Peyer's patch (tissue), 4 donors: Measurements from ENCODE around the gene HDAC4. TPM values are rescaled to one million over a fixed set of nuclear protein-coding genes. Genes with fewer than 3 reads are reported as not detected.

ENCODE experiments used
- DNase-seq, 3 donors: peaks; one replicate each; pipeline ENCODE4 v3.0.0-alpha.2; 2017 to 2019
- H3K27ac ChIP-seq, 4 donors: fragments of 200-600 bp; sonication (generic); one replicate each; pipeline ENCODE4 v1.5.1; 2016 to 2019
- H3K27me3 ChIP-seq, 2 donors: fragments of 200-600 bp; sonication (generic); one replicate each; pipeline ENCODE4 v1.5.1; 2019
- H3K36me3 ChIP-seq, 3 donors: fragments of 200-600 bp; sonication (generic); one replicate each; pipeline ENCODE4 v1.5.1; 2016 to 2019
- H3K4me1 ChIP-seq, 4 donors: fragments of 200-600 bp; sonication (generic); one replicate each; pipeline ENCODE4 v1.5.1; 2016 to 2019
- H3K4me3 ChIP-seq, 4 donors: fragments of 200-600 bp; sonication (generic); 1 replicate in 3 of 4; 2 replicates in 1 of 4; pipeline ENCODE4 v1.5.1; 2016 to 2019; ENCODE audit warnings: mild to moderate bottlenecking in 1 of 4
- H3K9me3 ChIP-seq, 4 donors: fragments of 200-600 bp; sonication (generic); one replicate each; pipeline ENCODE4 v1.5.1; 2016 to 2019; ENCODE audit warnings: mild to moderate bottlenecking in 1 of 4
- POLR2A ChIP-seq, 2 donors: fragments of 450-650 bp; IDR thresholded peaks; one replicate each; pipeline ENCODE4 v1.5.1; 2017; ENCODE audit warnings: antibody characterized with exemption in 2 of 2, mild to moderate bottlenecking in 2 of 2, moderate library complexity in 2 of 2
- total RNA-seq, 4 donors: library from RNA; depleted of rRNA; stranded (reverse); fragments of >200 nt; gene quantifications; one replicate each; pipeline ENCODE4 v1.1.0, GENCODE V29; 2016
- TF ChIP-seq, protein P1 (sequence below), 6 experiments: fragments of 450-650 bp in 4 of 6; fragments of 200-600 bp in 2 of 6; sonication (generic) in 1 of 6; IDR thresholded peaks; one replicate each; pipeline ENCODE4 v1.5.1; 2017 to 2019; ENCODE audit warnings: antibody characterized with exemption in 6 of 6, mild to moderate bottlenecking in 3 of 6, moderate library complexity in 1 of 6

HDAC4 gene
- total RNA-seq, 4 donors from 2014 or later, result 28.9 to 198 (median 102) TPM

- no peak for TF ChIP-seq POLR2A (IDR thresholded peaks at IDR 0.05)
- peak overlapping the region in 1 of 4 donors; percentile 9 for H3K4me3 ChIP-seq
- H3K27me3 ChIP-seq, result no peaks in the 10 kb centered on the region
- no peaks in the 10 kb centered on the region for H3K9me3 ChIP-seq
- peak overlapping the region; percentile 6 to 81 (median 68) for H3K27ac ChIP-seq
- H3K36me3 ChIP-seq, result no peaks in the 10 kb centered on the region
- no peak for DNase-seq
- peaks cover 0 to 72% (median 8%) of the 10 kb centered on the region in 4 donors for H3K4me1 ChIP-seq
Observed at GRCh38 chr2:239224199-239224570, 176.6 kb downstream of the HDAC4 start.

DNA sequence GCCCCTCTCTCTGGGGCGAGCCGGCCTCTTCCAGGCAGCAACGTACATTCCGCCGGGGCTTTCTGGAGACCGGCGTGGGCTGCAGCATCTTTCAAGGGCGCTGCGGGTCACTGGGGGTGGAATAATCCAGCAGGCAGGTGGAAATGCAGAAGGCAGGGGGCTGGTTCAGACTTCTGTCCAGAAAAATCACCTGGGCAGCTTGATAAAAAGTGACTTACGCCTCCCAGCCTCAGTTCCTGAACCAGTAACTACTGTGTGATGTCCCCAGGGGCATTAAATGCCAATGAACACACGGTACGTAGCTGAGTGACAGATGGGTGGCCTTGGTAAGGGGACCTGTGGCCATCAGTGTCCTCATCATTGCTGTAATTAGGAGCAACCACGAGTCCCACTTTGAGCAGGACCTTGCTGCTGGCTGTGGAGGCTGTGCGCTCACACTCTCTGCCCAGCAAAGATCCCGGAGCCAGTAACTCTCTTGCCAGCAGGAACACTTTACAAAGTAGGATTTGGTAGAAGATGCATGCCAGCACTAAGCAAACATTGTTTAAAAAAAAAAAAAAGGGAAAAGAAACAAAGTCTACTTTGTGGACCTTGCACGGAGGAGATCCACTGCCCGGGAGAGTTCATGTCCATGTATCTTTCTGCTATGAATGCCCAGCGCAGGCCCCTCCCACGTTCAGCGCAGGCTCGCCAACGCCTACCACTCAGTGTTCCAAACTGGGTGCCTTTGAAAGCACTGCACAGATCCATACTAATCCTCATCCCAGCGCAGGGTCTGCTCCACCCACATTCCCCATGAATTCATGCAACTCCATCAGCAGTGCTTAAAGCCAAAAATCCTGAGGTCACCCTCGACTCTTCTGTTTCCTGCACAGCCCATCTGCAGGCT is 177.3 kb downstream of the HDAC4 start:
- peaks cover 0 to 72% (median 8%) of the 10 kb centered on the region in 4 donors for H3K4me1 ChIP-seq

DNA sequence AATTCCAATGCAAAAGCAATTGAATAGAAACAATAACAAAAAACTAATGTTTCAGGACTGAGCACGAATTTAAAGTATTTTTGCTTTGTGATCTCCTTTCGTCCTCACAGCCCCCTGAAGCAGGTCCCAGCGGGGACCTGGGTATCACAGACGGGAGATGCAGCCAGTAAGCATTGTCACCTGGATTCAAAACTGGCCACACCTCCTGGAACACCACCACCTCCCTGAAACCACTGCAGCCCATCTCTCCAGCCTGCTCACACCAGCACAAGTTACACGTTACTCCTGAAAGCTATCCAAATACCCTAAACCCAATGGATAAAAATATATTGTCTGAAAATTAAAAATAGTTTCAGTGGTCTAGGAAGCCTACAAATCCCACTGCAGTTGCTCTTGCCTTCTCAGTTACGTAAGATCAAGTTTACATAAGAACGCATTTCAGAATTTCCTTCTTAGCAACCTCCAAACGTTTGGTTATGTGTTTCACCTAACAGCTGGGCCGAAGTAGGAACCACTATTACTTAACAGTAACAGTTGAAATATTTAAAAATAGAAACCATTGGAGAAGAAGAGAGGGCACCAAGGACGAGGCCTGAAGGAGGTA is 178.0 kb downstream of the HDAC4 start:
- Histone ChIP-seq H3K9me3 (no peaks in the 10 kb centered on the region), H3K4me1 (peaks cover 0 to 68% (median 8%) of the 10 kb centered on the region in 4 donors), H3K4me3 (peak overlapping the region in 1 of 4 donors; percentile 9), H3K27ac (peak overlapping the region; percentile 61 to 81 (median 68)), H3K36me3 (no peaks in the 10 kb centered on the region), H3K27me3 (no peaks in the 10 kb centered on the region)
- no peak for DNase-seq
- TF ChIP-seq POLR2A (IDR thresholded peaks at IDR 0.05), result no peak
- TF ChIP-seq, protein P1, sequence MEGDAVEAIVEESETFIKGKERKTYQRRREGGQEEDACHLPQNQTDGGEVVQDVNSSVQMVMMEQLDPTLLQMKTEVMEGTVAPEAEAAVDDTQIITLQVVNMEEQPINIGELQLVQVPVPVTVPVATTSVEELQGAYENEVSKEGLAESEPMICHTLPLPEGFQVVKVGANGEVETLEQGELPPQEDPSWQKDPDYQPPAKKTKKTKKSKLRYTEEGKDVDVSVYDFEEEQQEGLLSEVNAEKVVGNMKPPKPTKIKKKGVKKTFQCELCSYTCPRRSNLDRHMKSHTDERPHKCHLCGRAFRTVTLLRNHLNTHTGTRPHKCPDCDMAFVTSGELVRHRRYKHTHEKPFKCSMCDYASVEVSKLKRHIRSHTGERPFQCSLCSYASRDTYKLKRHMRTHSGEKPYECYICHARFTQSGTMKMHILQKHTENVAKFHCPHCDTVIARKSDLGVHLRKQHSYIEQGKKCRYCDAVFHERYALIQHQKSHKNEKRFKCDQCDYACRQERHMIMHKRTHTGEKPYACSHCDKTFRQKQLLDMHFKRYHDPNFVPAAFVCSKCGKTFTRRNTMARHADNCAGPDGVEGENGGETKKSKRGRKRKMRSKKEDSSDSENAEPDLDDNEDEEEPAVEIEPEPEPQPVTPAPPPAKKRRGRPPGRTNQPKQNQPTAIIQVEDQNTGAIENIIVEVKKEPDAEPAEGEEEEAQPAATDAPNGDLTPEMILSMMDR (IDR thresholded peaks at IDR 0.05), result no peak

More for the DNA sequence above, 177.3 kb downstream of the HDAC4 start:
- no peaks in the 10 kb centered on the region for H3K9me3 ChIP-seq
- peak overlapping the region; percentile 61 to 81 (median 68) for H3K27ac ChIP-seq
- H3K4me3 ChIP-seq, result peak overlapping the region in 1 of 4 donors; percentile 9
- no peaks in the 10 kb centered on the region for H3K36me3 ChIP-seq
- H3K27me3 ChIP-seq, result no peaks in the 10 kb centered on the region
- no peak for TF ChIP-seq POLR2A (IDR thresholded peaks at IDR 0.05)
- TF ChIP-seq, protein P1 (IDR thresholded peaks at IDR 0.05), result no peak
- DNase-seq, result peak in 2 of 3 donors; percentile 83 to 84

GRCh38 chr2:239222312-239222660 is 178.5 kb downstream of the HDAC4 start:
- no peak for DNase-seq
- H3K4me3 ChIP-seq, result no peak overlapping the region

DNA sequence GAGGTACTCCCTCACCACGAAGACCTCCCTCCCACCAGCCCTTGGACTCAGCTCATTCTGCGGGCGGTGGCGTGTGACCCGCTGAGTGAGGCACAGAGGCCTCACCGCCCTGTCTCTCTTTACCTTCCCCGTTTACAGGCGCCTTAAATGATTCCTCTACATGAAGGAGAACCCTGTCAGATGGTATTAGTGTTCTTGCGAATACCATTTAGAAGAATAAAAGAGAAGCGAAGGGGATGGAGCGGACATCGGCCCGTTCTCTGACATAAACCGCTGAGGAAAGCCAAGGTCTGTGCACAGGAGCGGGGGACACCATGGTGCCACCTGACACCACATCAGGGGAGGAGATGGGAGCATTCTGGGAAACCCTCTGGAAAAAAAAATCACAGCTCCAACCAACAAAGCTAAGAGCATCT is 179.8 kb downstream of the HDAC4 start:
- Histone ChIP-seq H3K27me3 (no peaks in the 10 kb centered on the region), H3K4me3 (no peak overlapping the region), H3K27ac (peak overlapping the region in 3 of 4 donors; percentile 22 to 81 (median 68)), H3K9me3 (no peaks in the 10 kb centered on the region), H3K4me1 (peaks cover 0 to 64% (median 8%) of the 10 kb centered on the region in 4 donors), H3K36me3 (no peaks in the 10 kb centered on the region)
- TF ChIP-seq POLR2A (IDR thresholded peaks at IDR 0.05), result no peak
- TF ChIP-seq, protein P1 (IDR thresholded peaks at IDR 0.05), result no peak
- no peak for DNase-seq

More at GRCh38 chr2:239222312-239222660, 178.5 kb downstream of the HDAC4 start:
- peak overlapping the region; percentile 61 to 81 (median 65) for H3K27ac ChIP-seq
- H3K36me3 ChIP-seq, result no peaks in the 10 kb centered on the region
- TF ChIP-seq, protein P1 (IDR thresholded peaks at IDR 0.05), result no peak
- no peak for TF ChIP-seq POLR2A (IDR thresholded peaks at IDR 0.05)
- H3K27me3 ChIP-seq, result no peaks in the 10 kb centered on the region
- no peaks in the 10 kb centered on the region for H3K9me3 ChIP-seq
- H3K4me1 ChIP-seq, result peaks cover 0 to 62% (median 8%) of the 10 kb centered on the region in 4 donors

DNA sequence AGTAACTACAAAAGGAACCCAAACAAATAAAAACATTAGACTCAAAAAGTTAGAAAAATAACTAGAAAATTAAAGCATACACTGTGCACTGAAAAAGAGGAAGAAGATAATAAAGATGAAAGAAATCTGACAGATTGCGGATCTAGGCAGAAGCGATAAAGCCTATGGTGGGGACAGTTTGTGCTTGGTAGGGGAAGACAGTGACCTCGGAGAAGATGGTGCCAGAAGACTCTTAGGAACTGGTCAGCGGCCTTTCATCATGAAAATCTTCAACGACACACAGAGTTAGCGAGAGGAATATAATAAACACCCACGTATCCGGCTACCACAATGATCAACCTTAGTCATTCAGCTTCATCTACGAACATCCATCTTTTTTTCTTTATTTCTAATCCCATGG is 180.5 kb downstream of the HDAC4 start:
- Histone ChIP-seq H3K4me1 (peaks cover 0 to 57% (median 8%) of the 10 kb centered on the region in 4 donors), H3K4me3 (no peak overlapping the region), H3K9me3 (no peaks in the 10 kb centered on the region), H3K27ac (peak overlapping the region in 1 of 4 donors; percentile 81), H3K36me3 (no peaks in the 10 kb centered on the region), H3K27me3 (no peaks in the 10 kb centered on the region)
- no peak for DNase-seq
- TF ChIP-seq, protein P1 (IDR thresholded peaks at IDR 0.05), result no peak
